Measurements from ENCODE around the gene RAB44.

RAB44 gene

GRCh38 chr6:36779227-36779626 lies 81.6 kb downstream of the RAB44 start:
- DNase-seq, result no peak

GRCh38 chr6:36780442-36781177 lies 83.0 kb downstream of the RAB44 start:
- DNase-seq, result no peak

- DNase-seq, result no peak
Measured at GRCh38 chr6:36781669-36782068, 84.0 kb downstream of the RAB44 start.

Data from NCI-H2029 treated with DMSO at 0.1 percent for 48 hours (cell line).